Measurements from ENCODE around the gene RMND5B. TPM values are rescaled to one million over a fixed set of nuclear protein-coding genes. Genes with fewer than 3 reads are reported as not detected.

RMND5B gene
- total and polyA plus RNA-seq, 10 of the 15 experiments (the other 5 are each of a cell fraction or from before 2014, with no cell fraction given) = 1.6 to 50.7 (median 30.9) TPM

DNA sequence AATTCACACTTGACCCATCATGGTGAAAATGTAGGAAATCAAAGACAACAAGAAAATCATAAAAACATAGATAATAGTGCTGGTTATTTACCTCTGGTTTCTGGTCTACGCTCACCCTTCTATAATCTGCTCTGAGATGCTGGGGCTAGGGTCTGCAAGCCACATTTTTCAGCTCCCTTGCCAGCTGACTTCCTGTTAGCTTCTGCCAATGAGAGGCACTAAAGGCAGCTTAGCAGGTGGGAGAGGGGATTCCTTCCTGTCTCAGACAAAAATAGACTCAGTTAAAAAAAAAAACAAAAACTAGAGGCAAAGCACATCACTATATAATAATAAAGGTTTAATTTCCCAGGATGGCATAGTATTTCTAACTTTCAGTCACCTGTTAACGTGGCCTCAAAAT, 37.7 kb upstream of the RMND5B start:
- RAD21 ChIA-PET (ENCODE audit: unreplicated experiment) = no interaction called here
- H3K27ac ChIP-seq (ENCODE audit: control insufficient read depth, insufficient read depth) = no peak overlapping the region
- in situ Hi-C loops (cut with MboI) = no loop called here
- intact Hi-C loops (cut with micrococcal nuclease; ENCODE audit: unreplicated experiment) = no loop called here
- DNase-seq (ENCODE audit: low read depth, low spot score) (no peak), ATAC-seq (no peak), FAIRE-seq (no peak)
- no peaks in the 10 kb centered on the region for H3K79me2 ChIP-seq (ENCODE audit: control insufficient read depth, insufficient read depth, low read length)
- no peak overlapping the region for H3K4me2 ChIP-seq (ENCODE audit: control insufficient read depth, insufficient read depth)
- WGBS (ENCODE audit: insufficient coverage, insufficient replicate concordance, low lambda C conversion rate, missing lambda C conversion rate) = 5% methylated on average over 2 of the region's 2 CpGs
- no TSS peak for BruUV-seq (replicated peaks)
- H3K27me3 ChIP-seq (replicated peaks in 1 of 2; ENCODE audit: control insufficient read depth in 2 of 2, insufficient read depth in 2 of 2, low read length in 1 of 2) = no peaks in the 10 kb centered on the region; a peak in 1 of 4 replicates
- no peak overlapping the region for H3K4me3 ChIP-seq
- H3K9ac ChIP-seq (ENCODE audit: control insufficient read depth, insufficient read depth, low read length) = no peak overlapping the region
- CTCF ChIA-PET = no interaction called here
- H3K4me1 ChIP-seq (ENCODE audit: control insufficient read depth, insufficient read depth, low read length) = peaks cover 6% of the 10 kb centered on the region; the same call in 1 of the 2 replicates
- no peaks in the 10 kb centered on the region; the same call in 2 of the 3 replicates for H3K9me3 ChIP-seq (replicated peaks; ENCODE audit: control insufficient read depth, insufficient read depth, low read length)
- POLR2A ChIA-PET = no interaction called here
- H3K36me3 ChIP-seq (ENCODE audit: control insufficient read depth in 2 of 2, insufficient read depth in 2 of 2, low read length in 1 of 2) = no peaks in the 10 kb centered on the region
- SMC1A ChIA-PET (ENCODE audit: uncharacterized antibody, unreplicated experiment) = no interaction called here
- H2AFZ ChIP-seq (ENCODE audit: control insufficient read depth, low read depth, low read length) = no peak overlapping the region
- no peaks in the 10 kb centered on the region for H4K20me1 ChIP-seq (ENCODE audit: control insufficient read depth, insufficient read depth)
- TF ChIP-seq FOXM1 (IDR thresholded peaks at IDR 0.05; ENCODE audit: low read depth, low read length) (no peak), ZNF384 (IDR thresholded peaks at IDR 0.05; ENCODE audit: borderline replicate concordance, low read depth, low read length) (no peak), SMAD5 (IDR thresholded peaks at IDR 0.05; ENCODE audit: low read depth) (no peak), TAF1 (IDR thresholded peaks at IDR 0.05; ENCODE audit: borderline replicate concordance, low read depth, low read length) (no peak), BRCA1 (IDR thresholded peaks at IDR 0.05; ENCODE audit: low read depth, low read length) (no peak), TCF12 (IDR thresholded peaks at IDR 0.05; ENCODE audit: low read depth, low read length) (no peak), TCF7 (IDR thresholded peaks at IDR 0.05; ENCODE audit: borderline replicate concordance) (no peak), MEF2A (IDR thresholded peaks at IDR 0.05; ENCODE audit: insufficient read depth, low read depth, low read length) (no peak)
- TF ChIP-seq, protein P1, sequence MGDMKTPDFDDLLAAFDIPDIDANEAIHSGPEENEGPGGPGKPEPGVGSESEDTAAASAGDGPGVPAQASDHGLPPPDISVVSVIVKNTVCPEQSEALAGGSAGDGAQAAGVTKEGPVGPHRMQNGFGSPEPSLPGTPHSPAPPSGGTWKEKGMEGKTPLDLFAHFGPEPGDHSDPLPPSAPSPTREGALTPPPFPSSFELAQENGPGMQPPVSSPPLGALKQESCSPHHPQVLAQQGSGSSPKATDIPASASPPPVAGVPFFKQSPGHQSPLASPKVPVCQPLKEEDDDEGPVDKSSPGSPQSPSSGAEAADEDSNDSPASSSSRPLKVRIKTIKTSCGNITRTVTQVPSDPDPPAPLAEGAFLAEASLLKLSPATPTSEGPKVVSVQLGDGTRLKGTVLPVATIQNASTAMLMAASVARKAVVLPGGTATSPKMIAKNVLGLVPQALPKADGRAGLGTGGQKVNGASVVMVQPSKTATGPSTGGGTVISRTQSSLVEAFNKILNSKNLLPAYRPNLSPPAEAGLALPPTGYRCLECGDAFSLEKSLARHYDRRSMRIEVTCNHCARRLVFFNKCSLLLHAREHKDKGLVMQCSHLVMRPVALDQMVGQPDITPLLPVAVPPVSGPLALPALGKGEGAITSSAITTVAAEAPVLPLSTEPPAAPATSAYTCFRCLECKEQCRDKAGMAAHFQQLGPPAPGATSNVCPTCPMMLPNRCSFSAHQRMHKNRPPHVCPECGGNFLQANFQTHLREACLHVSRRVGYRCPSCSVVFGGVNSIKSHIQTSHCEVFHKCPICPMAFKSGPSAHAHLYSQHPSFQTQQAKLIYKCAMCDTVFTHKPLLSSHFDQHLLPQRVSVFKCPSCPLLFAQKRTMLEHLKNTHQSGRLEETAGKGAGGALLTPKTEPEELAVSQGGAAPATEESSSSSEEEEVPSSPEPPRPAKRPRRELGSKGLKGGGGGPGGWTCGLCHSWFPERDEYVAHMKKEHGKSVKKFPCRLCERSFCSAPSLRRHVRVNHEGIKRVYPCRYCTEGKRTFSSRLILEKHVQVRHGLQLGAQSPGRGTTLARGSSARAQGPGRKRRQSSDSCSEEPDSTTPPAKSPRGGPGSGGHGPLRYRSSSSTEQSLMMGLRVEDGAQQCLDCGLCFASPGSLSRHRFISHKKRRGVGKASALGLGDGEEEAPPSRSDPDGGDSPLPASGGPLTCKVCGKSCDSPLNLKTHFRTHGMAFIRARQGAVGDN (IDR thresholded peaks at IDR 0.05) = no peak
- TF ChIP-seq, protein P2, sequence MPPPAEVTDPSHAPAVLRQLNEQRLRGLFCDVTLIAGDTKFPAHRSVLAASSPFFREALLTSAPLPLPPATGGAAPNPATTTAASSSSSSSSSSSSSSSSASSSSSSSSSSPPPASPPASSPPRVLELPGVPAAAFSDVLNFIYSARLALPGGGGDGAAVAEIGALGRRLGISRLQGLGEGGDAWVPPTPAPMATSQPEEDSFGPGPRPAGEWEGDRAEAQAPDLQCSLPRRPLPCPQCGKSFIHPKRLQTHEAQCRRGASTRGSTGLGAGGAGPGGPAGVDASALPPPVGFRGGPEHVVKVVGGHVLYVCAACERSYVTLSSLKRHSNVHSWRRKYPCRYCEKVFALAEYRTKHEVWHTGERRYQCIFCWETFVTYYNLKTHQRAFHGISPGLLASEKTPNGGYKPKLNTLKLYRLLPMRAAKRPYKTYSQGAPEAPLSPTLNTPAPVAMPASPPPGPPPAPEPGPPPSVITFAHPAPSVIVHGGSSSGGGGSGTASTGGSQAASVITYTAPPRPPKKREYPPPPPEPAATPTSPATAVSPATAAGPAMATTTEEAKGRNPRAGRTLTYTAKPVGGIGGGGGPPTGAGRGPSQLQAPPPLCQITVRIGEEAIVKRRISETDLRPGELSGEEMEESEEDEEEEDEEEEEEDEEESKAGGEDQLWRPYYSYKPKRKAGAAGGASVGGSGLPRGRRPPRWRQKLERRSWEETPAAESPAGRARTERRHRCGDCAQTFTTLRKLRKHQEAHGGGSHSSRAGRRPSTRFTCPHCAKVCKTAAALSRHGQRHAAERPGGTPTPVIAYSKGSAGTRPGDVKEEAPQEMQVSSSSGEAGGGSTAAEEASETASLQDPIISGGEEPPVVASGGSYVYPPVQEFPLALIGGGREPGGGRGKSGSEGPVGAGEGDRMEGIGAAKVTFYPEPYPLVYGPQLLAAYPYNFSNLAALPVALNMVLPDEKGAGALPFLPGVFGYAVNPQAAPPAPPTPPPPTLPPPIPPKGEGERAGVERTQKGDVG (CRISPR knock-in tag; IDR thresholded peaks at IDR 0.05) = no peak
- TF ChIP-seq, protein P3, sequence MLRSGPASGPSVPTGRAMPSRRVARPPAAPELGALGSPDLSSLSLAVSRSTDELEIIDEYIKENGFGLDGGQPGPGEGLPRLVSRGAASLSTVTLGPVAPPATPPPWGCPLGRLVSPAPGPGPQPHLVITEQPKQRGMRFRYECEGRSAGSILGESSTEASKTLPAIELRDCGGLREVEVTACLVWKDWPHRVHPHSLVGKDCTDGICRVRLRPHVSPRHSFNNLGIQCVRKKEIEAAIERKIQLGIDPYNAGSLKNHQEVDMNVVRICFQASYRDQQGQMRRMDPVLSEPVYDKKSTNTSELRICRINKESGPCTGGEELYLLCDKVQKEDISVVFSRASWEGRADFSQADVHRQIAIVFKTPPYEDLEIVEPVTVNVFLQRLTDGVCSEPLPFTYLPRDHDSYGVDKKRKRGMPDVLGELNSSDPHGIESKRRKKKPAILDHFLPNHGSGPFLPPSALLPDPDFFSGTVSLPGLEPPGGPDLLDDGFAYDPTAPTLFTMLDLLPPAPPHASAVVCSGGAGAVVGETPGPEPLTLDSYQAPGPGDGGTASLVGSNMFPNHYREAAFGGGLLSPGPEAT (IDR thresholded peaks at IDR 0.05; ENCODE audit: low read depth) = no peak
- TF ChIP-seq, protein P4, sequence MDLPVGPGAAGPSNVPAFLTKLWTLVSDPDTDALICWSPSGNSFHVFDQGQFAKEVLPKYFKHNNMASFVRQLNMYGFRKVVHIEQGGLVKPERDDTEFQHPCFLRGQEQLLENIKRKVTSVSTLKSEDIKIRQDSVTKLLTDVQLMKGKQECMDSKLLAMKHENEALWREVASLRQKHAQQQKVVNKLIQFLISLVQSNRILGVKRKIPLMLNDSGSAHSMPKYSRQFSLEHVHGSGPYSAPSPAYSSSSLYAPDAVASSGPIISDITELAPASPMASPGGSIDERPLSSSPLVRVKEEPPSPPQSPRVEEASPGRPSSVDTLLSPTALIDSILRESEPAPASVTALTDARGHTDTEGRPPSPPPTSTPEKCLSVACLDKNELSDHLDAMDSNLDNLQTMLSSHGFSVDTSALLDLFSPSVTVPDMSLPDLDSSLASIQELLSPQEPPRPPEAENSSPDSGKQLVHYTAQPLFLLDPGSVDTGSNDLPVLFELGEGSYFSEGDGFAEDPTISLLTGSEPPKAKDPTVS (IDR thresholded peaks at IDR 0.05; ENCODE audit: low read depth, low read length) = no peak

All from GM12878 (cell line).